Activated CD4-positive, alpha-beta T cell treated with anti-CD3 and anti-CD28 coated beads for 48 hours (primary cell): ENCODE measurements around the gene PSMA7.

Experiments
- DNase-seq: peaks from one replicate; pipeline ENCODE4 v3.0.0-alpha.2; 2020

Gene PSMA7

DNA sequence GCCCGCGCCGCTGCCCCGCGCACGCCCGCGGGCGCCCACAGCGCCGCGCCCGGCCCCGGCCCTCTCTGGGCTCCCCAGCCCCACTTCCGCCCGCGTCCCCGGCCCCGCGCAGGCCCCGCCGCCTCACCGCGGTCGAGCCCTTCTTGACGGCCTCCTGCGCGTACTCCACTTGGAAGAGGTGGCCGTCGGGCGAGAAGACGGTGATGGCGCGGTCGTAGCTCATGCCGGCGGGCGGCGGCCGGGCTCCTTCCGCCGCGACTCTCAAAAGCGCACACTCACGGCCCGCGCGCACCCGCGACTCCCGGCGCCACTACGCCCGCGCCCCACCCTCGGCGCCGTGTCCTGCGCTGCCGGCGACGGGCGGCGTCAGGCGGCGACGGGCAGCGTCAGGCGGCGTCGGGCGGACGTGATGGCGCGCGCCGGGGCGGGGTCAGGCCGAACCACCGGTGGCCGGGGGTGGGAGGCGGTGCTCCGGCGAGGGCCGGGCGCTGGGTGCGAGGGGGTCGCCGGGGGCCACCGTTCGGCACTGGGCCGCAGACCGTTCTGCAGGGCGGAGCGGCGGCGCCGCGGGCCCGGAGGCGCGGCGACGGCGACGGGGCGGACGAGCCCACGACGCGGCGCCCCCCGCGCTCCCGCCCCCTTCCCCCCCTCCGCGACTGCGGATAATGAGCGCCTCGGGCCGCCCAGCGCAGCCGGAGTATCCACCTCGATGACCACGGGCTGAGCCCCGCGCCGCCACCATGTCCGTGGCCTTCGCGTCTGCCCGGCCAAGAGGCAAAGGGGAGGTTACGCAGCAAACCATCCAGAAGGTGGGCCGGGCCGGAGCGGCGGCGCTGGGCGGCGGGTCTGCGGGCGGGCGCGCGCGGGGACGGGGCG, at the start of gene PSMA7, which contains the start of gene SS18L1:
Gene PSMA7 (minus strand): TSS at position 314 of the 876 bp plus-strand sequence. CDS start 91 bp downstream, at position 223.
Gene SS18L1 (plus strand): TSS at position 689 of the 876 bp plus-strand sequence. CDS start 52 bp downstream, at position 741.
- DNase-seq, result peak; percentile 89

DNA sequence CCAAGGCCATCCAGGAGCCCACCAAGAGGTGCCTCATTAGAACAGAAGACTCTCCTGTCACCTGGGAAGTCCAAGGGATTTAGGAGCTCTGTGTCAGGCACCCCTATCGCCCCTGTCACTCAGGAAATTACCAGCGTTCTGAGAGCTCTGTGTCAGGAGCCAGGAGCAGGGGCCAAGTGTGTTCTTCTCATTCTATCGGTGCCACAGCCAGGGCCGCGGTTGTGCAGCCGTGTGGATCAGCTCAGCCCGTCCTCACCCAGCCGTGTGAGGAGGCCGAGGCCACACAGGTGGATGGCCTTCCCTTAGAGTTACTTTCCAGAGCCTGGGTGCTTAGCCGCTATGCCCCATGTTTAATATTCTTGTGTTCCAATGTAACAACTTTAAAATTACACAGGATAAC, 49.4 kb upstream of the PSMA7 start:
- no peak for DNase-seq

- DNase-seq, result no peak
These were observed 48.8 kb upstream of the PSMA7 start for GRCh38 chr20:62191781-62192559.

GRCh38 chr20:62190639-62191411, 47.6 kb upstream of the PSMA7 start:
- DNase-seq, result no peak

- no peak for DNase-seq
These were observed 44.0 kb upstream of the PSMA7 start for GRCh38 chr20:62186887-62187866.

GRCh38 chr20:62186096-62186426, 42.9 kb upstream of the PSMA7 start:
- DNase-seq, result no peak

DNA sequence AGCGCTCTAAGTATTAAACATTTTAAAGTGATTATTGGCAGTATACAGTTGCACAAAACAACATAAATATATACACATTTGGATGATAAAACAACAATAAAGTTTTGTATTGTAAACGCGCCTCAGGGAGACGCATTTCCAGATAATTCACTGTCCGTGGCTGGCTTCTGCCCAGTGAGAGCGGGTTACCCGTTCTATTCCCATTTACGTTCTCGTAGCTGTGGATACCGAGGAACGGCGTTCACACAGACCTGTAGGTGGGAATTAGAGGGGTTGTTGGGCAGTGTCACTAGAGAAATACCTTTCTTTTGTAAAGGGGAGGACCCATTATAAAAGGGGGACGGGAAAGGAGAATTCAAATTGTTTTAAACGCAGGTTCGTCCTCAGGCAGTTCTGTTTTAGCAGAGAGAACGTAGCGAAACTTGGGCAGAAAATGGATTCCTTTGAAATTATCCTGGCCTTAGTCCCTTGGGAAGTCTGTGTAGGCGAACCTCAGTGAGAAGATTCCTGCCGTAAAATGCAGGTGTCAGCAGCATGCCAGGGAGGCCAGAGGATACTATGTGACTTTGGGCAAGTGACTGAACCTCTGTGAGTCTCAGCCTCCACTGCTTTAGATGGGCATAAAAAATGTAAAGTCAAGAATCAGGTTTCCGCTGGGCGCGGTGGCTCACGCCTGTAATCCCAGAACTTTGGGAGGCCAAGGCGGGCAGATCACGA, 40.4 kb upstream of the PSMA7 start:
- DNase-seq, result no peak

GRCh38 chr20:62182469-62183425, 39.6 kb upstream of the PSMA7 start, which contains the start of gene MTG2:
MTG2 (plus strand) TSS chr20:62183028; CDS start chr20:62193421, 10,393 bp downstream.
- DNase-seq, result peak; percentile 96

DNA sequence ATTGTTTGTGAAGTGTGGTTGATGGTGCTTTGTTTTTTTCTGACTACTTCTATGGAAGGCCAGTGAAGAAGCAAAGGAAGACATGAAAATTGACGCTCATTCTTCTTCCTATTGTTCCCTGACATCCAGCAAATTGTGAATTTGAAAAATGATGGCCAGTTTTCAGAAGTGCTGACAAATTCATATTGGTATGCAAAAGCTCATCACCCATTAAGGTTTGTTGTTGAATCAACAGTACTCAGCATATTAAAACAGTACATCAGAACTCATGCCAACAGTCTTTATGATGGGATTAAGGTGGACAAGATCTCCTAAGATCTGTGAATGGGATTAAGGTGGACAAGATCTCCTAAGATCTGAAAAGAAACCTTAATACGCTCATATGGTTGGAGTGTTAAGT, 38.6 kb upstream of the PSMA7 start:
- no peak for DNase-seq

GRCh38 chr20:62179162-62179504, 35.9 kb upstream of the PSMA7 start:
- no peak for DNase-seq

DNA sequence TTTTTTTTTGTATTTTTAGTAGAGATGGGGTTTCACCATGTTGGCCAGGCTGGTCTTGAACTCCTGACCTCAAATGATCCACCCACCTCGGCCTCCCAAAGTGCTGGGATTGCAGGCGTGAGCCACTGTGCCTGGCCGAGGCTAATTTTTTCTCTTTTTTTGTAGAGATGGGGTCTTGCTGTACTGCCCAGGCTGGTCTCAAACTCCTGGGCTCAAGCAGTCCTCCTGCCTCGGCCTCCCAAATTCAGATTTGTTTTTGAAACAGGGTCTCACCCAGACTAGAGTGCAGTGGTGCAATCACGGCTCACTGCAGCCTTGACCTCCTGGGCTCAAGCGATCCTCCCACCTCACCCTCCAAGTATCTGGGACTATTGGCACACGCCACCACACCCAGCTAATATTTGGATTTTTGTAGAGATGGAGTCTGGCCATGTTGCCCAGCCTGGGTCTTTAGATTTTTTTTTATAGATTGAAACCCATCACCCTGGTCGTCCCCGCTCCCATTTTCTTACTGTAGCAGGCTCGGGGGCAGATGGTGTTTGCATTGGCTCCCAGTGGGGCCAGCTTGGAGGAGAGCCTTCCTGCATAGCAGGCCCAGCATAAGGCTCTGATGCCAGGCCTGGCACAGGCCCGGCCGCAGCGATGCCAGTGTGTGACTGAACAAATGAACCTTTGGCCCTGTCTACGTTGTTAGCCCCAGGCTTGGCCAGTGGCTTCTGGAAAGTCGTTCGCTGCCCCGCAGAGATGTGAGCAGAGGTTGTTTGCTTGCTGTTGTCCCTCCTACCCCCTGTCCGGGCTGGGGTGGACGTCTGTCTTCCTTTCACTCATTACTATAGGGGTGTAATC, 35.3 kb upstream of the PSMA7 start:
- no peak for DNase-seq

DNA sequence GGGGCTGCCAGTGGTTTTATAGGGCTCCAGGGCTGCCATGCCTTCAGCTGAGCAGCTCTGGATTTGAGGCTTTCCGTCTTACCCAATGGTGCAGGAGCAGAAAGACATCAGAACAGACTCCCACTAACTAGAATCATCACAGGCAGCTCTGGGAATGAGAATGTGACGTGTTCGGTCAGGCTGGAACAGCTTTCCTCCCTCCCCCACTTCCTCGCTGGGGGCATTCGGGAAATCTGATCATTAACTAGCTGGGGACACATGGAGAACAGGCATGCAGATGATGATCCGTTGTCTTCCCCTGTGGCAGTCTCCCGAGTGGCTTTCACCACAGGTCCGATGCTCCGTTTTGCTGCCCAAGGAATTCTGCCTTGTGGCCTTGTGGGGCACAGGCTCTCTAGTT, 34.1 kb upstream of the PSMA7 start:
- no peak for DNase-seq

DNA sequence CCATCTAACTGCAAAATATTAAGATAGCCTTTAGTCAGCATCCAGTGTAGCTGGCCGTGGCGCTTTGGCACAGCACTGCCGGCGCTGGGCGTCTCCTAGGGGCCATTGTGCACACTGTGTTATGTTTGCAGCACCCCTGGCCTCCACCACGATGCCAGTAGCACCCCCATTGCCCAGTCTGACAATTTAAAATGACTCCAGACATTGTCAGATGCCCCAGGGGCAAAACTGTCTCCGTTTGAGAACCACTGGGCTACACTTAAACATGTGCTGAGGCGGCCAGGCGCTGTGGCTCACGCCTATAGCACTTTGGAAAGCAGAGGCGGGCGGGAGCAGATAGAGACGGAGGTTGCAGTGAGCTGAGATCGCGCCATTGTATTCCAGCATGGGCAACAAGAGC, 33.7 kb upstream of the PSMA7 start:
- DNase-seq, result no peak

GRCh38 chr20:62175711-62176110, 32.5 kb upstream of the PSMA7 start:
- no peak for DNase-seq

- DNase-seq, result no peak
These were observed 31.9 kb upstream of the PSMA7 start for GRCh38 chr20:62174870-62175624.

GRCh38 chr20:62174021-62174804, 31.0 kb upstream of the PSMA7 start:
- no peak for DNase-seq

GRCh38 chr20:62172666-62173065, 29.5 kb upstream of the PSMA7 start:
- DNase-seq, result no peak
